ENCODE results near the gene BCL6B. TPM values are rescaled to one million over a fixed set of nuclear protein-coding genes. Genes with fewer than 3 reads are reported as not detected.

The BCL6B gene
- total RNA-seq, 1 donor from 2014 or later = 35.2 TPM

- no peak for DNase-seq (ENCODE audit: low spot score)
Measured at GRCh38 chr17:7007143-7007542, 15.7 kb upstream of the BCL6B start.

- DNase-seq (ENCODE audit: low spot score) = no peak
Measured at GRCh38 chr17:7010523-7010922, 12.3 kb upstream of the BCL6B start.

- DNase-seq (ENCODE audit: low spot score) = no peak
Measured at GRCh38 chr17:7011415-7011814, 11.4 kb upstream of the BCL6B start.

- no peak for DNase-seq (ENCODE audit: low spot score)
Measured at GRCh38 chr17:7011942-7012254, 11.0 kb upstream of the BCL6B start.

GRCh38 chr17:7014261-7014994 is 8.4 kb upstream of the BCL6B start:
- DNase-seq (ENCODE audit: low spot score) = peak; percentile 98

GRCh38 chr17:7014995-7015958 is 7.6 kb upstream of the BCL6B start:
- no peak for DNase-seq (ENCODE audit: low spot score)

GRCh38 chr17:7016418-7016817 is 6.4 kb upstream of the BCL6B start:
- DNase-seq (ENCODE audit: low spot score) = no peak

- DNase-seq (ENCODE audit: low spot score) = no peak
Measured at GRCh38 chr17:7016886-7017826, 5.7 kb upstream of the BCL6B start.

GRCh38 chr17:7017827-7018200 is 5.0 kb upstream of the BCL6B start:
- DNase-seq (ENCODE audit: low spot score) = no peak

GRCh38 chr17:7018331-7018964 is 4.4 kb upstream of the BCL6B start:
- no peak for DNase-seq (ENCODE audit: low spot score)

GRCh38 chr17:7019367-7019766 is 3.5 kb upstream of the BCL6B start:
- DNase-seq (ENCODE audit: low spot score) = no peak

GRCh38 chr17:7019839-7020519 is 2.9 kb upstream of the BCL6B start:
- DNase-seq (ENCODE audit: low spot score) = peak; percentile 67

GRCh38 chr17:7020894-7021664 is 1.8 kb upstream of the BCL6B start:
- DNase-seq (ENCODE audit: low spot score) = no peak

- peak; percentile 72 for DNase-seq (ENCODE audit: low spot score)
Measured at GRCh38 chr17:7021993-7022778, 664 bp upstream of the BCL6B start.

GRCh38 chr17:7023576-7024401 is 939 bp downstream of the BCL6B start:
- peak; percentile 80 for DNase-seq (ENCODE audit: low spot score)

GRCh38 chr17:7024402-7024785 is 1.5 kb downstream of the BCL6B start:
- no peak for DNase-seq (ENCODE audit: low spot score)

- DNase-seq (ENCODE audit: low spot score) = no peak
Measured at GRCh38 chr17:7025245-7025644, 2.4 kb downstream of the BCL6B start.

GRCh38 chr17:7026471-7027115 is 3.7 kb downstream of the BCL6B start:
- DNase-seq (ENCODE audit: low spot score) = no peak

All from umbilical cord (tissue), 2 donors.